Measurements from ENCODE around the gene SEMA4G. TPM values are rescaled to one million over a fixed set of nuclear protein-coding genes. Genes with fewer than 3 reads are reported as not detected.

SEMA4G gene
- total and polyA plus RNA-seq, 2 experiments from 2014 or later: 5.3 to 8.5 TPM

GRCh38 chr10:101011517-101012423 is 42.5 kb downstream of the SEMA4G start:
- ATAC-seq (peak; percentile 49), DNase-seq (ENCODE audit: low spot score) (peak; percentile 77)
- Histone ChIP-seq H3K4me2 (no peak overlapping the region), H3K36me3 (ENCODE audit: insufficient read depth) (no peaks in the 10 kb centered on the region), H3K27ac (ENCODE audit: low read depth) (no peak overlapping the region), H3F3A (replicated peaks; ENCODE audit: low read depth) (0 out of 2 replicates have a peak, but pooled peaks cover 4% of the 10 kb centered on the region), H3K27me3 (ENCODE audit: insufficient read depth) (peaks cover 19% of the 10 kb centered on the region), H4K20me1 (replicated peaks; ENCODE audit: insufficient read depth) (no peaks in the 10 kb centered on the region), H3K4me3 (no peak overlapping the region), H3K9me2 (ENCODE audit: insufficient read depth) (no peaks in the 10 kb centered on the region), H2AFZ (no peak overlapping the region; the same call in 1 of the 2 replicates), H3K4me1 (ENCODE audit: insufficient read depth) (peaks cover 14% of the 10 kb centered on the region; the same call in 1 of the 2 replicates), H3K79me2 (replicated peaks; ENCODE audit: insufficient read depth) (no peaks in the 10 kb centered on the region)
- Mint-ChIP-seq H3K27me3 (ENCODE audit: insufficient read depth, low read depth, poor library complexity) (peaks cover 35% of the 10 kb centered on the region), H3K4me1 (peaks cover 26% of the 10 kb centered on the region), H3K27ac (no peak overlapping the region), H3K36me3 (ENCODE audit: low read depth) (no peaks in the 10 kb centered on the region), H3K9me3 (no peaks in the 10 kb centered on the region; the same call in 2 of the 3 replicates), H3K4me3 (no peak overlapping the region)
- TF ChIP-seq, protein P1, sequence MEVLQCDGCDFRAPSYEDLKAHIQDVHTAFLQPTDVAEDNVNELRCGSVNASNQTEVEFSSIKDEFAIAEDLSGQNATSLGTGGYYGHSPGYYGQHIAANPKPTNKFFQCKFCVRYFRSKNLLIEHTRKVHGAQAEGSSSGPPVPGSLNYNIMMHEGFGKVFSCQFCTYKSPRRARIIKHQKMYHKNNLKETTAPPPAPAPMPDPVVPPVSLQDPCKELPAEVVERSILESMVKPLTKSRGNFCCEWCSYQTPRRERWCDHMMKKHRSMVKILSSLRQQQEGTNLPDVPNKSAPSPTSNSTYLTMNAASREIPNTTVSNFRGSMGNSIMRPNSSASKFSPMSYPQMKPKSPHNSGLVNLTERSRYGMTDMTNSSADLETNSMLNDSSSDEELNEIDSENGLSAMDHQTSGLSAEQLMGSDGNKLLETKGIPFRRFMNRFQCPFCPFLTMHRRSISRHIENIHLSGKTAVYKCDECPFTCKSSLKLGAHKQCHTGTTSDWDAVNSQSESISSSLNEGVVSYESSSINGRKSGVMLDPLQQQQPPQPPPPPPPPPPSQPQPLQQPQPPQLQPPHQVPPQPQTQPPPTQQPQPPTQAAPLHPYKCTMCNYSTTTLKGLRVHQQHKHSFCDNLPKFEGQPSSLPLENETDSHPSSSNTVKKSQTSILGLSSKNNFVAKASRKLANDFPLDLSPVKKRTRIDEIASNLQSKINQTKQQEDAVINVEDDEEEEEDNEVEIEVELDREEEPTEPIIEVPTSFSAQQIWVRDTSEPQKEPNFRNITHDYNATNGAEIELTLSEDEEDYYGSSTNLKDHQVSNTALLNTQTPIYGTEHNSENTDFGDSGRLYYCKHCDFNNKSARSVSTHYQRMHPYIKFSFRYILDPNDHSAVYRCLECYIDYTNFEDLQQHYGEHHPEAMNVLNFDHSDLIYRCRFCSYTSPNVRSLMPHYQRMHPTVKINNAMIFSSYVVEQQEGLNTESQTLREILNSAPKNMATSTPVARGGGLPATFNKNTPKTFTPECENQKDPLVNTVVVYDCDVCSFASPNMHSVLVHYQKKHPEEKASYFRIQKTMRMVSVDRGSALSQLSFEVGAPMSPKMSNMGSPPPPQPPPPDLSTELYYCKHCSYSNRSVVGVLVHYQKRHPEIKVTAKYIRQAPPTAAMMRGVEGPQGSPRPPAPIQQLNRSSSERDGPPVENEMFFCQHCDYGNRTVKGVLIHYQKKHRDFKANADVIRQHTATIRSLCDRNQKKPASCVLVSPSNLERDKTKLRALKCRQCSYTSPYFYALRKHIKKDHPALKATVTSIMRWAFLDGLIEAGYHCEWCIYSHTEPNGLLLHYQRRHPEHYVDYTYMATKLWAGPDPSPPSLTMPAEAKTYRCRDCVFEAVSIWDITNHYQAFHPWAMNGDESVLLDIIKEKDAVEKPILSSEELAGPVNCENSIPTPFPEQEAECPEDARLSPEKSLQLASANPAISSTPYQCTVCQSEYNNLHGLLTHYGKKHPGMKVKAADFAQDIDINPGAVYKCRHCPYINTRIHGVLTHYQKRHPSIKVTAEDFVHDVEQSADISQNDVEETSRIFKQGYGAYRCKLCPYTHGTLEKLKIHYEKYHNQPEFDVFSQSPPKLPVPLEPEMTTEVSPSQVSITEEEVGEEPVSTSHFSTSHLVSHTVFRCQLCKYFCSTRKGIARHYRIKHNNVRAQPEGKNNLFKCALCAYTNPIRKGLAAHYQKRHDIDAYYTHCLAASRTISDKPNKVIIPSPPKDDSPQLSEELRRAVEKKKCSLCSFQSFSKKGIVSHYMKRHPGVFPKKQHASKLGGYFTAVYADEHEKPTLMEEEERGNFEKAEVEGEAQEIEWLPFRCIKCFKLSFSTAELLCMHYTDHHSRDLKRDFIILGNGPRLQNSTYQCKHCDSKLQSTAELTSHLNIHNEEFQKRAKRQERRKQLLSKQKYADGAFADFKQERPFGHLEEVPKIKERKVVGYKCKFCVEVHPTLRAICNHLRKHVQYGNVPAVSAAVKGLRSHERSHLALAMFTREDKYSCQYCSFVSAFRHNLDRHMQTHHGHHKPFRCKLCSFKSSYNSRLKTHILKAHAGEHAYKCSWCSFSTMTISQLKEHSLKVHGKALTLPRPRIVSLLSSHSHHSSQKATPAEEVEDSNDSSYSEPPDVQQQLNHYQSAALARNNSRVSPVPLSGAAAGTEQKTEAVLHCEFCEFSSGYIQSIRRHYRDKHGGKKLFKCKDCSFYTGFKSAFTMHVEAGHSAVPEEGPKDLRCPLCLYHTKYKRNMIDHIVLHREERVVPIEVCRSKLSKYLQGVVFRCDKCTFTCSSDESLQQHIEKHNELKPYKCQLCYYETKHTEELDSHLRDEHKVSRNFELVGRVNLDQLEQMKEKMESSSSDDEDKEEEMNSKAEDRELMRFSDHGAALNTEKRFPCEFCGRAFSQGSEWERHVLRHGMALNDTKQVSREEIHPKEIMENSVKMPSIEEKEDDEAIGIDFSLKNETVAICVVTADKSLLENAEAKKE (CRISPR knock-in tag; IDR thresholded peaks at IDR 0.05): 0 out of 2 replicates have a peak, but pooled peaks have one; percentile 11
- no peak for TF ChIP-seq NANOG (IDR thresholded peaks at IDR 0.05; ENCODE audit: borderline replicate concordance)
- TF ChIP-seq, protein P2, sequence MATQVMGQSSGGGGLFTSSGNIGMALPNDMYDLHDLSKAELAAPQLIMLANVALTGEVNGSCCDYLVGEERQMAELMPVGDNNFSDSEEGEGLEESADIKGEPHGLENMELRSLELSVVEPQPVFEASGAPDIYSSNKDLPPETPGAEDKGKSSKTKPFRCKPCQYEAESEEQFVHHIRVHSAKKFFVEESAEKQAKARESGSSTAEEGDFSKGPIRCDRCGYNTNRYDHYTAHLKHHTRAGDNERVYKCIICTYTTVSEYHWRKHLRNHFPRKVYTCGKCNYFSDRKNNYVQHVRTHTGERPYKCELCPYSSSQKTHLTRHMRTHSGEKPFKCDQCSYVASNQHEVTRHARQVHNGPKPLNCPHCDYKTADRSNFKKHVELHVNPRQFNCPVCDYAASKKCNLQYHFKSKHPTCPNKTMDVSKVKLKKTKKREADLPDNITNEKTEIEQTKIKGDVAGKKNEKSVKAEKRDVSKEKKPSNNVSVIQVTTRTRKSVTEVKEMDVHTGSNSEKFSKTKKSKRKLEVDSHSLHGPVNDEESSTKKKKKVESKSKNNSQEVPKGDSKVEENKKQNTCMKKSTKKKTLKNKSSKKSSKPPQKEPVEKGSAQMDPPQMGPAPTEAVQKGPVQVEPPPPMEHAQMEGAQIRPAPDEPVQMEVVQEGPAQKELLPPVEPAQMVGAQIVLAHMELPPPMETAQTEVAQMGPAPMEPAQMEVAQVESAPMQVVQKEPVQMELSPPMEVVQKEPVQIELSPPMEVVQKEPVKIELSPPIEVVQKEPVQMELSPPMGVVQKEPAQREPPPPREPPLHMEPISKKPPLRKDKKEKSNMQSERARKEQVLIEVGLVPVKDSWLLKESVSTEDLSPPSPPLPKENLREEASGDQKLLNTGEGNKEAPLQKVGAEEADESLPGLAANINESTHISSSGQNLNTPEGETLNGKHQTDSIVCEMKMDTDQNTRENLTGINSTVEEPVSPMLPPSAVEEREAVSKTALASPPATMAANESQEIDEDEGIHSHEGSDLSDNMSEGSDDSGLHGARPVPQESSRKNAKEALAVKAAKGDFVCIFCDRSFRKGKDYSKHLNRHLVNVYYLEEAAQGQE (IDR thresholded peaks at IDR 0.05; ENCODE audit: unreplicated experiment): no peak
- no peak for TF ChIP-seq ZNF114 (CRISPR knock-in tag; IDR thresholded peaks at IDR 0.05)
- no peak for TF ChIP-seq CREB1 (CRISPR knock-in tag; IDR thresholded peaks at IDR 0.05; ENCODE audit: low read depth)
- no peak for TF ChIP-seq ETS1 (IDR thresholded peaks at IDR 0.05)
- TF ChIP-seq, protein P3, sequence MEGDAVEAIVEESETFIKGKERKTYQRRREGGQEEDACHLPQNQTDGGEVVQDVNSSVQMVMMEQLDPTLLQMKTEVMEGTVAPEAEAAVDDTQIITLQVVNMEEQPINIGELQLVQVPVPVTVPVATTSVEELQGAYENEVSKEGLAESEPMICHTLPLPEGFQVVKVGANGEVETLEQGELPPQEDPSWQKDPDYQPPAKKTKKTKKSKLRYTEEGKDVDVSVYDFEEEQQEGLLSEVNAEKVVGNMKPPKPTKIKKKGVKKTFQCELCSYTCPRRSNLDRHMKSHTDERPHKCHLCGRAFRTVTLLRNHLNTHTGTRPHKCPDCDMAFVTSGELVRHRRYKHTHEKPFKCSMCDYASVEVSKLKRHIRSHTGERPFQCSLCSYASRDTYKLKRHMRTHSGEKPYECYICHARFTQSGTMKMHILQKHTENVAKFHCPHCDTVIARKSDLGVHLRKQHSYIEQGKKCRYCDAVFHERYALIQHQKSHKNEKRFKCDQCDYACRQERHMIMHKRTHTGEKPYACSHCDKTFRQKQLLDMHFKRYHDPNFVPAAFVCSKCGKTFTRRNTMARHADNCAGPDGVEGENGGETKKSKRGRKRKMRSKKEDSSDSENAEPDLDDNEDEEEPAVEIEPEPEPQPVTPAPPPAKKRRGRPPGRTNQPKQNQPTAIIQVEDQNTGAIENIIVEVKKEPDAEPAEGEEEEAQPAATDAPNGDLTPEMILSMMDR (conservative IDR thresholded peaks at IDR 0.05; ENCODE audit: low read depth in 2 of 2): peak; percentile 53 to 56
- no peak for TF ChIP-seq STAT1 (IDR thresholded peaks at IDR 0.05; ENCODE audit: unreplicated experiment)
